ENCODE measurements around the gene SULT4A1.

- TF ChIP-seq PKNOX1 (IDR thresholded peaks at IDR 0.05) = no peak
- TF ChIP-seq SP1 (IDR thresholded peaks at IDR 0.05) = no peak
- TF ChIP-seq FOXK2 (IDR thresholded peaks at IDR 0.05) = no peak
- TF ChIP-seq ELF4 (IDR thresholded peaks at IDR 0.05) = no peak
- TF ChIP-seq CTBP1 (IDR thresholded peaks at IDR 0.05; ENCODE audit: borderline replicate concordance) = no peak
- TF ChIP-seq TARDBP (IDR thresholded peaks at IDR 0.05) = no peak
- no peak for TF ChIP-seq BHLHE40 (IDR thresholded peaks at IDR 0.05; ENCODE audit: borderline replicate concordance)
- no peak for TF ChIP-seq L3MBTL2 (conservative IDR thresholded peaks at IDR 0.05)
- TF ChIP-seq LEF1 (IDR thresholded peaks at IDR 0.05; ENCODE audit: borderline replicate concordance) = no peak
- no peak for TF ChIP-seq FOXA1 (IDR thresholded peaks at IDR 0.05)
- no peak for TF ChIP-seq FOXM1 (IDR thresholded peaks at IDR 0.05; ENCODE audit: borderline replicate concordance)
- TF ChIP-seq ZNF384 (IDR thresholded peaks at IDR 0.05) = no peak
- TF ChIP-seq NFRKB (IDR thresholded peaks at IDR 0.05) = no peak
These were observed 47.9 kb upstream of the SULT4A1 start for GRCh38 chr22:43910178-43910695.

Data from HEK293T (cell line).